ENCODE results near the gene OTUD4. TPM values are rescaled to one million over a fixed set of nuclear protein-coding genes. Genes with fewer than 3 reads are reported as not detected.

OTUD4 gene
- total and polyA plus RNA-seq, 2 donors (not counting 1 experiment from before 2014, with no cell fraction given): 9.7 to 51.0 TPM

GRCh38 chr4:145130788-145131399 lies 49.5 kb downstream of the OTUD4 start:
- peaks cover 12% of the 10 kb centered on the region in 2 donors for H3K4me1 ChIP-seq (ENCODE audit: control insufficient read depth in 2 of 2, insufficient read depth in 2 of 2, low read length in 2 of 2)
- POLR2A ChIA-PET: no interaction called here

GRCh38 chr4:145130130-145130529 lies 50.3 kb downstream of the OTUD4 start:
- no peaks in the 10 kb centered on the region for H3K9me3 ChIP-seq (ENCODE audit: control extremely low read depth in 1 of 3, control insufficient read depth in 2 of 3, insufficient read depth in 1 of 3, low read length in 2 of 3)
- peak overlapping the region in 1 of 2 donors; percentile 0 for H3K27ac ChIP-seq (ENCODE audit: low read length in 2 of 2)
- no peak for DNase-seq
- TF ChIP-seq CTCF (IDR thresholded peaks at IDR 0.05) (no peak), EZH2 (IDR thresholded peaks at IDR 0.05; ENCODE audit: borderline replicate concordance, insufficient read depth, low read depth, low read length, poor library complexity, severe bottlenecking) (no peak)
- ChIA-PET CTCF (no interaction called here), POLR2A (no interaction called here)
- peaks cover 12% of the 10 kb centered on the region in 2 donors for H3K4me1 ChIP-seq (ENCODE audit: control insufficient read depth in 2 of 2, insufficient read depth in 2 of 2, low read length in 2 of 2)
- intact Hi-C loops (cut with micrococcal nuclease): no loop called here
- no peak overlapping the region for H3K9ac ChIP-seq (ENCODE audit: low read length)
- Mint-ChIP-seq H3K27me3 (no peaks in the 10 kb centered on the region), H3K4me1 (peaks cover 15% of the 10 kb centered on the region), H3K9me3 (ENCODE audit: insufficient read depth) (no peaks in the 10 kb centered on the region), H3K4me3 (no peak overlapping the region), H3K27ac (peak overlapping the region; percentile 34)
- no peaks in the 10 kb centered on the region for H3K27me3 ChIP-seq (replicated peaks in 1 of 4; ENCODE audit: control extremely low read depth in 1 of 4, control insufficient read depth in 3 of 4, insufficient read depth in 4 of 4, low read length in 3 of 4)
- H4K20me1 ChIP-seq (ENCODE audit: control insufficient read depth, insufficient read depth, low read length, poor library complexity, severe bottlenecking): no peaks in the 10 kb centered on the region
- peaks cover 10 to 32% of the 10 kb centered on the region in 2 experiments for H3K36me3 ChIP-seq (replicated peaks in 1 of 2; ENCODE audit: control extremely low read depth in 1 of 2, control insufficient read depth in 1 of 2, extremely low read depth in 1 of 2, insufficient read depth in 2 of 2, low read length in 1 of 2)
- no peak overlapping the region for H3K4me3 ChIP-seq (ENCODE audit: control extremely low read depth in 1 of 5, extremely low read depth in 1 of 5, insufficient read depth in 1 of 5, low read depth in 2 of 5, low read length in 4 of 5)
- H2AFZ ChIP-seq (ENCODE audit: insufficient read depth, low read depth, low read length, poor library complexity, severe bottlenecking): no peak overlapping the region
- H3K79me2 ChIP-seq (ENCODE audit: control insufficient read depth, insufficient read depth, low read length): no peaks in the 10 kb centered on the region
- no peak for ATAC-seq (ENCODE audit: low read depth)
- H3K4me2 ChIP-seq (replicated peaks; ENCODE audit: low read depth, low read length, poor library complexity, severe bottlenecking): no peak overlapping the region

More at GRCh38 chr4:145130788-145131399, 49.5 kb downstream of the OTUD4 start:
- H4K20me1 ChIP-seq (ENCODE audit: control insufficient read depth, insufficient read depth, low read length, poor library complexity, severe bottlenecking): no peaks in the 10 kb centered on the region
- no peaks in the 10 kb centered on the region for H3K79me2 ChIP-seq (ENCODE audit: control insufficient read depth, insufficient read depth, low read length)
- ATAC-seq (ENCODE audit: low read depth) (no peak), DNase-seq (no peak)
- WGBS (ENCODE audit: insufficient coverage): no CpG with 5 or more reads among the region's 2 CpGs
- H2AFZ ChIP-seq (ENCODE audit: insufficient read depth, low read depth, low read length, poor library complexity, severe bottlenecking): no peak overlapping the region
- intact Hi-C loops (cut with micrococcal nuclease): no loop called here
- no peak overlapping the region for H3K4me2 ChIP-seq (replicated peaks; ENCODE audit: low read depth, low read length, poor library complexity, severe bottlenecking)
- CTCF ChIA-PET: no interaction called here
- no peak overlapping the region for H3K9ac ChIP-seq (ENCODE audit: low read length)
- Mint-ChIP-seq H3K9me3 (ENCODE audit: insufficient read depth) (no peaks in the 10 kb centered on the region), H3K27me3 (no peaks in the 10 kb centered on the region), H3K4me3 (no peak overlapping the region), H3K4me1 (peaks cover 22% of the 10 kb centered on the region), H3K27ac (peak overlapping the region; percentile 34)
- H3K4me3 ChIP-seq (ENCODE audit: control extremely low read depth in 1 of 5, extremely low read depth in 1 of 5, insufficient read depth in 1 of 5, low read depth in 2 of 5, low read length in 4 of 5): no peak overlapping the region
- H3K27me3 ChIP-seq (replicated peaks in 1 of 4; ENCODE audit: control extremely low read depth in 1 of 4, control insufficient read depth in 3 of 4, insufficient read depth in 4 of 4, low read length in 3 of 4): no peaks in the 10 kb centered on the region
- no peak for TF ChIP-seq EZH2 (IDR thresholded peaks at IDR 0.05; ENCODE audit: borderline replicate concordance, insufficient read depth, low read depth, low read length, poor library complexity, severe bottlenecking)
- no peak for TF ChIP-seq CTCF (IDR thresholded peaks at IDR 0.05)
- H3K9me3 ChIP-seq (ENCODE audit: control extremely low read depth in 1 of 3, control insufficient read depth in 2 of 3, insufficient read depth in 1 of 3, low read length in 2 of 3): no peaks in the 10 kb centered on the region
- H3K36me3 ChIP-seq (replicated peaks in 1 of 2; ENCODE audit: control extremely low read depth in 1 of 2, control insufficient read depth in 1 of 2, extremely low read depth in 1 of 2, insufficient read depth in 2 of 2, low read length in 1 of 2): peaks cover 10 to 30% of the 10 kb centered on the region in 2 experiments
- H3K27ac ChIP-seq (ENCODE audit: low read length in 2 of 2): peak overlapping the region in 1 of 2 donors; percentile 5
